OCI-LY1 (cell line): ENCODE results near the gene CACNG4.

Experiments used
- H2AFZ ChIP-seq: fragments of 200-600 bp; sonication (generic), shearing (Covaris generic); 2 replicates; pipeline ENCODE4 v1.6.0; 2014; ENCODE audit warnings: antibody characterized with exemption, mild to moderate bottlenecking, low read length
- H3F3A ChIP-seq: fragments of 200-600 bp; sonication (generic), shearing (Covaris generic); 2 replicates; pipeline ENCODE4 v1.6.0; 2014; ENCODE audit warnings: mild to moderate bottlenecking, antibody characterized with exemption, low read length, moderate library complexity; ENCODE audit not compliant: insufficient read depth
- H3K27ac ChIP-seq: fragments of 200-600 bp; sonication (generic); 2 replicates; pipeline ENCODE4 v1.5.1; 2014; ENCODE audit warnings: low read length, mixed run types, mild to moderate bottlenecking, low read depth; ENCODE audit not compliant: poor library complexity, severe bottlenecking
- H3K27me3 ChIP-seq: fragments of 200-600 bp; sonication (generic); 2 replicates; pipeline ENCODE4 v1.6.0; 2014; ENCODE audit warnings: antibody characterized with exemption, mild to moderate bottlenecking, low read length, moderate library complexity; ENCODE audit not compliant: insufficient read depth
- H3K36me3 ChIP-seq: fragments of 200-600 bp; sonication (generic); 2 replicates; pipeline ENCODE4 v1.6.1; 2014; ENCODE audit warnings: mild to moderate bottlenecking, antibody characterized with exemption, low read length, moderate library complexity, mixed read lengths; ENCODE audit not compliant: insufficient read depth
- H3K4me1 ChIP-seq: fragments of 200-600 bp; sonication (generic); 2 replicates; pipeline ENCODE4 v1.5.1; 2014; ENCODE audit warnings: mild to moderate bottlenecking, low read length, moderate library complexity; ENCODE audit not compliant: insufficient read depth, severe bottlenecking
- H3K4me2 ChIP-seq: fragments of 200-600 bp; sonication (generic), shearing (Covaris generic); 2 replicates; pipeline ENCODE4 v1.6.1; 2014; ENCODE audit warnings: low read length
- H3K4me3 ChIP-seq: fragments of 200-600 bp; sonication (generic); 2 replicates; pipeline ENCODE4 v1.5.1; 2014; ENCODE audit warnings: low read length, low read depth, mild to moderate bottlenecking, mixed read lengths; ENCODE audit not compliant: poor library complexity, severe bottlenecking
- H3K79me2 ChIP-seq: fragments of 200-600 bp; shearing (Covaris generic); 2 replicates; pipeline ENCODE4 v1.6.1; 2016; ENCODE audit warnings: mixed run types, low read length, mixed read lengths; ENCODE audit not compliant: insufficient read depth
- H3K9ac ChIP-seq: fragments of 200-600 bp; sonication (generic), shearing (Covaris generic); 2 replicates; pipeline ENCODE4 v1.6.1; 2014; ENCODE audit warnings: mild to moderate bottlenecking, low read length, mixed read lengths
- H3K9me2 ChIP-seq: fragments of 200-600 bp; sonication (generic), shearing (Covaris generic); 2 replicates; pipeline ENCODE4 v1.6.1; 2014; ENCODE audit warnings: low read depth, mild to moderate bottlenecking, low read length, mixed read lengths
- H3K9me3 ChIP-seq: fragments of 200-600 bp; shearing (Covaris generic); 2 replicates; pipeline ENCODE4 v1.6.1; 2014; ENCODE audit warnings: low read length, mixed read lengths
- H4K20me1 ChIP-seq: fragments of 200-600 bp; sonication (generic), shearing (Covaris generic); 2 replicates; pipeline ENCODE4 v1.6.0; 2016; ENCODE audit warnings: mild to moderate bottlenecking, low read length; ENCODE audit not compliant: insufficient read depth
- CTCF ChIP-seq: fragments of 200-600 bp; sonication (generic), shearing (Covaris generic); IDR thresholded peaks from 2 replicates; pipeline ENCODE4 v1.5.1; 2017; ENCODE audit warnings: mild to moderate bottlenecking, antibody characterized with exemption, low read length, moderate library complexity, mixed read lengths
- EZH2 ChIP-seq: fragments of 200-600 bp; sonication (generic), shearing (Covaris generic); IDR thresholded peaks from 2 replicates; pipeline ENCODE4 v1.8.0; 2017; ENCODE audit warnings: borderline replicate concordance, mixed run types, mild to moderate bottlenecking, antibody characterized with exemption, low read length, moderate library complexity, mixed read lengths

The CACNG4 gene

GRCh38 chr17:66957343-66957742 lies 7.2 kb upstream of the CACNG4 start:
- Histone ChIP-seq H3K27ac (no peak overlapping the region), H3K4me1 (no peaks in the 10 kb centered on the region), H4K20me1 (no peaks in the 10 kb centered on the region), H3F3A (no peaks in the 10 kb centered on the region), H3K9me2 (no peaks in the 10 kb centered on the region), H3K79me2 (no peaks in the 10 kb centered on the region), H3K9me3 (no peaks in the 10 kb centered on the region), H3K9ac (no peak overlapping the region), H2AFZ (no peak overlapping the region), H3K4me3 (no peak overlapping the region), H3K4me2 (no peak overlapping the region), H3K27me3 (peaks cover 3% of the 10 kb centered on the region; the same call in 1 of the 2 replicates), H3K36me3 (no peaks in the 10 kb centered on the region)
- TF ChIP-seq EZH2 (no peak), CTCF (no peak)

GRCh38 chr17:66957951-66958579 lies 6.4 kb upstream of the CACNG4 start:
- no peak overlapping the region for H2AFZ ChIP-seq
- H3K4me2 ChIP-seq = no peak overlapping the region
- TF ChIP-seq CTCF = no peak
- no peak for TF ChIP-seq EZH2

GRCh38 chr17:66959641-66960375 lies 4.7 kb upstream of the CACNG4 start:
- no peak overlapping the region for H3K4me3 ChIP-seq

More at GRCh38 chr17:66957951-66958579, 6.4 kb upstream of the CACNG4 start:
- H3K9me2 ChIP-seq = no peaks in the 10 kb centered on the region
- H3F3A ChIP-seq = no peaks in the 10 kb centered on the region
- no peaks in the 10 kb centered on the region for H3K36me3 ChIP-seq
- H3K79me2 ChIP-seq = no peaks in the 10 kb centered on the region
- no peak overlapping the region for H3K9ac ChIP-seq
- H3K4me1 ChIP-seq = no peaks in the 10 kb centered on the region
- no peaks in the 10 kb centered on the region for H4K20me1 ChIP-seq
- no peaks in the 10 kb centered on the region for H3K27me3 ChIP-seq
- no peak overlapping the region for H3K27ac ChIP-seq
- no peaks in the 10 kb centered on the region for H3K9me3 ChIP-seq
- H3K4me3 ChIP-seq = no peak overlapping the region

More at GRCh38 chr17:66959641-66960375, 4.7 kb upstream of the CACNG4 start:
- no peak for TF ChIP-seq EZH2
- Histone ChIP-seq H3K36me3 (no peaks in the 10 kb centered on the region), H3K27ac (no peak overlapping the region), H3F3A (no peaks in the 10 kb centered on the region), H3K9me3 (no peaks in the 10 kb centered on the region), H2AFZ (no peak overlapping the region), H3K27me3 (no peaks in the 10 kb centered on the region), H3K9me2 (no peaks in the 10 kb centered on the region), H3K4me1 (no peaks in the 10 kb centered on the region), H4K20me1 (no peaks in the 10 kb centered on the region), H3K4me2 (no peak overlapping the region), H3K79me2 (no peaks in the 10 kb centered on the region), H3K9ac (no peak overlapping the region)
